OCI-LY3 (cell line): ENCODE data around the gene VWA7.

Experiments
- EZH2phosphoT487 ChIP-seq: fragments of 200-600 bp; shearing (Covaris generic); IDR thresholded peaks from 2 replicates; pipeline ENCODE4 v1.6.1; 2018; ENCODE audit warnings: antibody characterized with exemption, mixed run types, low read depth
- TF ChIP-seq, protein P1 (sequence below): fragments of 200-600, 300-600 bp; sonication (generic); IDR thresholded peaks from 2 replicates; pipeline ENCODE4 v1.5.1; 2014; ENCODE audit warnings: antibody characterized with exemption, low read length, low read depth

DNA sequence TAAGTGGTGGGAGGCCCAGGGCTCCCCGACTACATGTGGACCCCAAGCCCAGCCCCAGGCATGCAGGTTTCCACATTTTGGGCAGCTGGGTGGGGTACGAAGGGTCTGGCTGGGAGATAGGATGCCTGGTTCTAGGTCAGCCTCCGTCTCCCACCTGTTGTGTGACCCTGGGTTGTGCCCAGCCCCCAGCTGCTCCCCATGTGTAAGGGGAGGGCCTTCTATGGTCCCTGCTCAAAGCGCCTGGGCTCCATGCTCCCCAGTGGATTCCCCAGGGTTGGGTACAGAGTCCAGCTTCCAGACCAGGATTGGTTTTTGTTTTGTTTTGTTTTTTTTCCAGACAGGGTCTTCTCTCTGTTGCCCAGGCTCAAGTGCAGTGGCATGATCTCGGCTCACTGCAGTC is 1.1 kb upstream of the VWA7 start:
- TF ChIP-seq, protein P1, sequence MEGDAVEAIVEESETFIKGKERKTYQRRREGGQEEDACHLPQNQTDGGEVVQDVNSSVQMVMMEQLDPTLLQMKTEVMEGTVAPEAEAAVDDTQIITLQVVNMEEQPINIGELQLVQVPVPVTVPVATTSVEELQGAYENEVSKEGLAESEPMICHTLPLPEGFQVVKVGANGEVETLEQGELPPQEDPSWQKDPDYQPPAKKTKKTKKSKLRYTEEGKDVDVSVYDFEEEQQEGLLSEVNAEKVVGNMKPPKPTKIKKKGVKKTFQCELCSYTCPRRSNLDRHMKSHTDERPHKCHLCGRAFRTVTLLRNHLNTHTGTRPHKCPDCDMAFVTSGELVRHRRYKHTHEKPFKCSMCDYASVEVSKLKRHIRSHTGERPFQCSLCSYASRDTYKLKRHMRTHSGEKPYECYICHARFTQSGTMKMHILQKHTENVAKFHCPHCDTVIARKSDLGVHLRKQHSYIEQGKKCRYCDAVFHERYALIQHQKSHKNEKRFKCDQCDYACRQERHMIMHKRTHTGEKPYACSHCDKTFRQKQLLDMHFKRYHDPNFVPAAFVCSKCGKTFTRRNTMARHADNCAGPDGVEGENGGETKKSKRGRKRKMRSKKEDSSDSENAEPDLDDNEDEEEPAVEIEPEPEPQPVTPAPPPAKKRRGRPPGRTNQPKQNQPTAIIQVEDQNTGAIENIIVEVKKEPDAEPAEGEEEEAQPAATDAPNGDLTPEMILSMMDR = no peak
- no peak for TF ChIP-seq EZH2phosphoT487
